NCI-H146 treated with DMSO at 0.1 percent for 48 hours (cell line): Measurements from ENCODE around the gene RBM44.

Source experiments
- DNase-seq: peaks from one replicate; lab custom pipeline; 2025; ENCODE audit not compliant: unreplicated experiment; lab: John Stamatoyannopoulos, UW

Gene RBM44

GRCh38 chr2:237869343-237870102, 70.9 kb downstream of the RBM44 start:
- no peak for DNase-seq

GRCh38 chr2:237870126-237870525, 71.5 kb downstream of the RBM44 start:
- DNase-seq, result no peak

GRCh38 chr2:237870754-237871651, 72.4 kb downstream of the RBM44 start:
- no peak for DNase-seq

GRCh38 chr2:237872178-237872887, 73.8 kb downstream of the RBM44 start:
- no peak for DNase-seq

- no peak for DNase-seq
These were observed 74.8 kb downstream of the RBM44 start for GRCh38 chr2:237873421-237873831.

GRCh38 chr2:237873897-237874551, 75.4 kb downstream of the RBM44 start:
- no peak for DNase-seq

- DNase-seq, result no peak
These were observed 76.1 kb downstream of the RBM44 start for GRCh38 chr2:237874585-237875161.

- no peak for DNase-seq
These were observed 76.9 kb downstream of the RBM44 start for GRCh38 chr2:237875256-237876060.

GRCh38 chr2:237876061-237876526, 77.5 kb downstream of the RBM44 start:
- no peak for DNase-seq

- DNase-seq, result no peak
These were observed 78.0 kb downstream of the RBM44 start for GRCh38 chr2:237876532-237876931.

GRCh38 chr2:237876951-237877491, 78.4 kb downstream of the RBM44 start:
- DNase-seq, result no peak

- DNase-seq, result no peak
These were observed 79.2 kb downstream of the RBM44 start for GRCh38 chr2:237877576-237878307.

- no peak for DNase-seq
These were observed 79.9 kb downstream of the RBM44 start for GRCh38 chr2:237878321-237879057.

- peak; percentile 68 for DNase-seq
These were observed 80.5 kb downstream of the RBM44 start for GRCh38 chr2:237879058-237879430.

GRCh38 chr2:237879991-237880560, 81.5 kb downstream of the RBM44 start:
- no peak for DNase-seq

- DNase-seq, result no peak
These were observed 84.2 kb downstream of the RBM44 start for GRCh38 chr2:237882510-237883481.
